HCT116 (cell line): ENCODE measurements around the gene CNPPD1. TPM values are rescaled to one million over a fixed set of nuclear protein-coding genes. Genes with fewer than 3 reads are reported as not detected.

ENCODE experiments used
- ATAC-seq: fragments of 200-7000 bp; cut with Tn5 transposase; 2 replicates; pipeline ENCODE4 v1.9.1; 2020; ENCODE audit warnings: mild to moderate bottlenecking, moderate library complexity
- BruUV-seq: library from RNA; stranded (reverse); fragments of 400-500 nt; replicated peaks from 2 replicates; lab custom pipeline; 2021; lab: Mats Ljungman, UMichigan
- CTCF ChIA-PET: fragments of 300-600 bp; sonication (Branson Sonifier 250); formaldehyde crosslinking; loops from one replicate; lab custom pipeline; 2021; ENCODE audit warnings: antibody characterized with exemption; lab: Charles Lee
- POLR2A ChIA-PET: fragments of 300-600, 350-600 bp; sonication (Branson Sonifier 250); formaldehyde crosslinking; loops from one replicate; lab custom pipeline; 2021; ENCODE audit warnings: antibody characterized with exemption; lab: Charles Lee
- RAD21 ChIA-PET, 2 experiments: fragments of 300-600 bp; sonication (Branson Sonifier 250); formaldehyde crosslinking; loops; one replicate each; lab custom pipeline; 2023; ENCODE audit warnings: low total read pairs in 2 of 2; ENCODE audit not compliant: uncharacterized antibody in 2 of 2, unreplicated experiment in 2 of 2, low non-redundant PET in 1 of 2; lab: Charles Lee
- DNase-seq: peaks from one replicate; pipeline ENCODE4 v3.0.0-alpha.2; 2010; ENCODE audit warnings: low read depth, low spot score
- H2AFZ ChIP-seq: fragments of 200-600 bp; shearing (Covaris generic), sonication (generic); 2 replicates; pipeline ENCODE4 v1.6.1; 2017; ENCODE audit warnings: low read depth, mixed run types, mixed read lengths, antibody characterized with exemption, low read length; ENCODE audit not compliant: poor library complexity, severe bottlenecking
- H3K27ac ChIP-seq: 2 replicates; pipeline ENCODE4 v1.5.1; 2012; ENCODE audit warnings: low read depth, low read length
- H3K27me3 ChIP-seq: fragments of 200-600 bp; sonication (generic); 2 replicates; pipeline ENCODE4 v1.6.1; 2016; ENCODE audit warnings: mixed run types, low read length, mixed read lengths; ENCODE audit not compliant: insufficient read depth
- H3K36me3 ChIP-seq, 2 experiments: fragments of 200-500 bp in 1 of 2; fragments of 200-600 bp in 1 of 2; sonication (Bioruptor generic) in 1 of 2; sonication (generic) in 1 of 2; 2 replicates each; pipeline versions ENCODE4 v1.5.1 to v1.6.1; 2014 to 2016; ENCODE audit warnings: low read length in 2 of 2, inconsistent platforms in 1 of 2, mixed read lengths in 1 of 2, mixed run types in 1 of 2; ENCODE audit not compliant: insufficient read depth in 2 of 2, control insufficient read depth in 1 of 2
- H3K4me1 ChIP-seq, 2 experiments: fragments of 200-600 bp in 1 of 2; sonication (generic) in 1 of 2; 2 replicates each; pipeline versions ENCODE4 v1.5.1 to v1.6.1; 2012 to 2017; ENCODE audit warnings: low read length in 2 of 2, inconsistent platforms in 1 of 2, mild to moderate bottlenecking in 1 of 2, mixed read lengths in 1 of 2, mixed run types in 1 of 2, moderate library complexity in 1 of 2; ENCODE audit not compliant: insufficient read depth in 2 of 2, control insufficient read depth in 1 of 2
- H3K4me2 ChIP-seq: fragments of 200-600 bp; sonication (generic); 2 replicates; pipeline ENCODE4 v1.6.1; 2017; ENCODE audit warnings: mixed run types, low read length, mixed read lengths
- H3K4me3 ChIP-seq, 2 experiments: fragments of 200-600 bp in 1 of 2; sonication (generic) in 1 of 2; replicated peaks in 1 of 2; 2 replicates each; pipeline ENCODE4 v1.5.1; 2011 to 2016; ENCODE audit warnings: low read length in 2 of 2, control low read depth in 1 of 2, low read depth in 1 of 2, mild to moderate bottlenecking in 1 of 2, mixed read lengths in 1 of 2, mixed run types in 1 of 2
- H3K79me2 ChIP-seq: fragments of 200-600 bp; sonication (generic); 2 replicates; pipeline ENCODE4 v1.6.1; 2017; ENCODE audit warnings: mild to moderate bottlenecking, mixed run types, low read length, moderate library complexity, mixed read lengths; ENCODE audit not compliant: insufficient read depth
- H3K9ac ChIP-seq: fragments of 200-600 bp; sonication (generic); 2 replicates; pipeline ENCODE4 v1.6.1; 2016; ENCODE audit warnings: low read length, mixed read lengths
- H3K9me2 ChIP-seq: fragments of 200-600 bp; sonication (generic), shearing (Covaris generic); 2 replicates; pipeline ENCODE4 v1.6.1; 2017; ENCODE audit warnings: mixed run types, mild to moderate bottlenecking, moderate library complexity; ENCODE audit not compliant: insufficient read depth
- H3K9me3 ChIP-seq, 2 experiments: fragments of 200-500 bp in 1 of 2; fragments of 200-600 bp in 1 of 2; sonication (Bioruptor generic) in 1 of 2; sonication (generic) in 1 of 2; 2 replicates each; pipeline ENCODE4 v1.6.1; 2014 to 2017; ENCODE audit warnings: low read length in 2 of 2, mixed read lengths in 2 of 2, inconsistent platforms in 1 of 2, low read depth in 1 of 2, mild to moderate bottlenecking in 1 of 2, mixed run types in 1 of 2, moderate library complexity in 1 of 2; ENCODE audit not compliant: control insufficient read depth in 1 of 2, insufficient read depth in 1 of 2
- H4K20me1 ChIP-seq: fragments of 200-600 bp; sonication (generic), shearing (Covaris generic); 2 replicates; pipeline ENCODE4 v1.6.1; 2017; ENCODE audit warnings: mixed run types, mild to moderate bottlenecking, moderate library complexity; ENCODE audit not compliant: insufficient read depth
- EGR1 ChIP-seq: IDR thresholded peaks from 2 replicates; pipeline ENCODE4 v1.6.1; 2012; ENCODE audit warnings: low read depth
- ELF1 ChIP-seq: IDR thresholded peaks from 2 replicates; pipeline ENCODE4 v1.6.1; 2012; ENCODE audit warnings: low read depth, borderline replicate concordance
- REST ChIP-seq: IDR thresholded peaks from 2 replicates; pipeline ENCODE4 v1.6.1; 2012; ENCODE audit warnings: low read depth
- SP1 ChIP-seq: IDR thresholded peaks from 2 replicates; pipeline ENCODE4 v1.6.1; 2012; ENCODE audit warnings: low read depth
- ZFX ChIP-seq: fragments of 450-650 bp; IDR thresholded peaks from 2 replicates; pipeline ENCODE4 v1.6.1; 2017
- ZNF274 ChIP-seq: fragments of 200-500 bp; sonication (Bioruptor generic); IDR thresholded peaks from 2 replicates; pipeline ENCODE4 v1.6.1; 2014; ENCODE audit warnings: mild to moderate bottlenecking, low read depth, low read length, inconsistent platforms
- intact Hi-C: fragments of 100-400 bp; cut with micrococcal nuclease; formaldehyde crosslinking; loops from 2 replicates; pipeline ENCODE4 v1.10.0; 2022
- total RNA-seq: library from RNA; stranded (reverse); gene quantifications from one replicate; pipeline ENCODE4 v1.2.1, GENCODE V29; 2021; ENCODE audit not compliant: unreplicated experiment

CNPPD1 gene
- total RNA-seq, 1 experiment from 2014 or later = 41.9 TPM

GRCh38 chr2:219184121-219184520, 7.4 kb upstream of the CNPPD1 start:
- H3K4me3 ChIP-seq = no peak overlapping the region
- BruUV-seq = no TSS peak
- H3K27me3 ChIP-seq = no peaks in the 10 kb centered on the region
- intact Hi-C loops = no loop called here
- H3K9me2 ChIP-seq = no peaks in the 10 kb centered on the region
- peaks cover under 1 to 6% of the 10 kb centered on the region in 2 experiments; a peak in 2 of 4 replicates for H3K4me1 ChIP-seq
- TF ChIP-seq REST = no peak
- no peak for TF ChIP-seq ZFX
- no peak for TF ChIP-seq ZNF274
- no peak for TF ChIP-seq EGR1
- TF ChIP-seq ELF1 = no peak
- no peak for TF ChIP-seq SP1
- TF ChIP-seq, all 23 proteins: peak for 0
- ATAC-seq (no peak), DNase-seq (no peak)
- H3K9me3 ChIP-seq = no peaks in the 10 kb centered on the region
- H3K36me3 ChIP-seq = peaks cover 13 to 17% of the 10 kb centered on the region in 2 experiments; a peak in 3 of 4 replicates
- no peak overlapping the region for H3K4me2 ChIP-seq
- ChIA-PET RAD21 (no interaction called here), POLR2A (no interaction called here), CTCF (no interaction called here)
- peaks cover 7% of the 10 kb centered on the region for H3K79me2 ChIP-seq
- no peak overlapping the region for H3K9ac ChIP-seq
- H2AFZ ChIP-seq = no peak overlapping the region
- no peaks in the 10 kb centered on the region for H4K20me1 ChIP-seq
- no peak overlapping the region for H3K27ac ChIP-seq
